Smooth muscle cell (in vitro differentiated cells): ENCODE results near the gene NEK8. TPM values are rescaled to one million over a fixed set of nuclear protein-coding genes. Genes with fewer than 3 reads are reported as not detected.

Experiments used
- DNase-seq: peaks from one replicate; lab custom pipeline; 2025; ENCODE audit not compliant: unreplicated experiment; lab: John Stamatoyannopoulos, UW
- H2AFZ ChIP-seq: fragments of 200-600 bp; sonication (generic); 2 replicates; pipeline ENCODE4 v1.6.0; 2016; ENCODE audit warnings: antibody characterized with exemption, low read depth, mild to moderate bottlenecking
- H3F3A ChIP-seq: fragments of 200-600 bp; sonication (generic); 2 replicates; pipeline ENCODE4 v1.6.0; 2017; ENCODE audit warnings: antibody characterized with exemption, low read depth
- H3K27ac ChIP-seq: fragments of 200-600 bp; sonication (generic); 2 replicates; pipeline ENCODE4 v1.5.1; 2016; ENCODE audit warnings: low read depth, mild to moderate bottlenecking
- H3K27me3 ChIP-seq: fragments of 200-600 bp; sonication (generic); 2 replicates; pipeline ENCODE4 v1.6.1; 2016; ENCODE audit warnings: low read depth, mild to moderate bottlenecking
- H3K36me3 ChIP-seq: fragments of 200-600 bp; sonication (generic); 2 replicates; pipeline ENCODE4 v1.5.1; 2016; ENCODE audit warnings: low read depth
- H3K4me1 ChIP-seq: fragments of 200-600 bp; sonication (generic); 2 replicates; pipeline ENCODE4 v1.5.1; 2016; ENCODE audit warnings: low read depth
- H3K4me2 ChIP-seq: fragments of 200-600 bp; sonication (generic); 2 replicates; pipeline ENCODE4 v1.6.0; 2016; ENCODE audit warnings: mild to moderate bottlenecking
- H3K4me3 ChIP-seq: fragments of 200-600 bp; sonication (generic); 2 replicates; pipeline ENCODE4 v1.5.1; 2016; ENCODE audit warnings: mild to moderate bottlenecking
- H3K79me2 ChIP-seq: fragments of 200-600 bp; sonication (generic); 2 replicates; pipeline ENCODE4 v1.6.0; 2016; ENCODE audit warnings: low read depth, mild to moderate bottlenecking
- H3K9ac ChIP-seq: fragments of 200-600 bp; sonication (generic); 2 replicates; pipeline ENCODE4 v1.6.0; 2016; ENCODE audit warnings: low read depth
- H3K9me3 ChIP-seq: fragments of 200-600 bp; sonication (generic); replicated peaks from 2 replicates; pipeline ENCODE4 v1.5.1; 2016; ENCODE audit warnings: low read depth
- H4K20me1 ChIP-seq: fragments of 200-600 bp; sonication (generic); 2 replicates; pipeline ENCODE4 v1.6.0; 2016; ENCODE audit warnings: low read depth
- WGBS: methylation state at CpG from one replicate; pipeline ENCODE4 v1.1.7; 2016; ENCODE audit warnings: low lambda C conversion rate; 5-methylcytosine and 5-hydroxymethylcytosine counted together
- polyA plus RNA-seq: library from polyadenylated mRNA; unstranded; fragments of >200 nt; fragmentation: Nextera tagmentation; extraction: Ambion mirVana; gene quantifications from 2 replicates; pipeline ENCODE4 v1.2.1, GENCODE V29; 2016
- total RNA-seq: library from RNA; depleted of rRNA; stranded (reverse); fragments of >200 nt; gene quantifications from 2 replicates; pipeline ENCODE4 v1.2.3, GENCODE V29; 2014
- TF ChIP-seq, protein P1 (sequence below): fragments of 200-600 bp; sonication (generic); IDR thresholded peaks from 2 replicates; pipeline ENCODE4 v1.5.1; 2017; ENCODE audit warnings: borderline replicate concordance, mild to moderate bottlenecking, antibody characterized with exemption; ENCODE audit not compliant: insufficient read depth, poor library complexity, severe bottlenecking

The NEK8 gene
- total and polyA plus RNA-seq, 2 experiments from 2014 or later, result 2.8 to 4.6 TPM

DNA sequence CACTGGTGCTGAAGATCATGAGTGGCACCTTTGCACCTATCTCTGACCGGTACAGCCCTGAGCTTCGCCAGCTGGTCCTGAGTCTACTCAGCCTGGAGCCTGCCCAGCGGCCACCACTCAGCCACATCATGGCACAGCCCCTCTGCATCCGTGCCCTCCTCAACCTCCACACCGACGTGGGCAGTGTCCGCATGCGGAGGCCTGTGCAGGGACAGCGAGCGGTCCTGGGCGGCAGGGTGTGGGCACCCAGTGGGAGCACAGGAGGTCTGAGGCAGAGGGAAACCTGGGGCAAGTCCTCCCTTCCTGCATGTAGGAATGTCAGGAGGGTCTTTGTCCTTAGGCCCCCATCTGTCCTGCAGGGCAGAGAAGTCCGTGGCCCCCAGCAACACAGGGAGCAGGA, 8.7 kb downstream of the NEK8 start:
- no peak overlapping the region for H3K9ac ChIP-seq

DNA sequence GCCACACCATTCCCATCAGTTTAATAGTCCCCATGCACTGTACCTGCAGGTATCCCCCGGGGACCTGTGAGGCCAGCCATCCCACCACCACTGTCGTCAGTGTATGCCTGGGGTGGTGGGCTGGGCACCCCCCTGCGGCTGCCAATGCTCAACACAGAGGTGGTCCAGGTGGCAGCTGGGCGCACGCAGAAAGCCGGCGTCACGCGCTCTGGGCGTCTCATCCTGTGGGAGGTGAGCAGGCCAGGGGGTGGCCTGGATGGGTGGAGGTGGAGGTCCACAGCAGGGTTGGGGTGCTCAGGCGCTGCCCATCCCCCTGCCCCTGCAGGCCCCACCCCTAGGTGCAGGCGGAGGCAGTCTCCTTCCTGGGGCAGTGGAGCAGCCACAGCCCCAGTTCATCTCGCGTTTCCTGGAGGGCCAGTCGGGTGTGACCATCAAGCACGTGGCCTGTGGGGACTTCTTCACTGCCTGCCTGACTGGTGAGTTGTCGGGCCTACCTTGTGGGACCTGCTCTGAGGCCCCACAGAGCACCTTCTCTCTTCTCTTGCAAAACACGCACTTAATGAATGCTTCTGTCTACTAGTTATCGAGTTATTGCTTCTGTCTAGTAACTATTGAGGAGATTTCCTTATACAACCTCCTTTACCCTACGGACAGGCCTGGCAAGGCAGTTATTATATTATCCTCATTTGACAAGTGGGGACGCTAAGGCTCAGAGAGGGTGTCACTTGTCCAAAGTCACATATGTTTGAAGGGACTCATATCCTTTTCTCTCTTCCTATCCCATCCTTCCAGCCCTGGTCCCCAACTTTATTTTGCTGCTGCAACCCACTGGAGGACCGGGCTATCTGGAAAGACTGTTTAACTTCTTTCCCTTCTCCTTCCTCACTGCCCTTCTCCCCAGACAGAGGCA, 9.4 kb downstream of the NEK8 start:
- no peak overlapping the region for H3K9ac ChIP-seq
- DNase-seq, result no peak
- no peaks in the 10 kb centered on the region for H3K36me3 ChIP-seq
- no peaks in the 10 kb centered on the region for H3F3A ChIP-seq
- no peaks in the 10 kb centered on the region for H3K9me3 ChIP-seq
- no peak overlapping the region for H3K4me3 ChIP-seq
- H4K20me1 ChIP-seq, result no peaks in the 10 kb centered on the region
- no peak overlapping the region for H2AFZ ChIP-seq
- 89% methylated on average over 22 of the region's 22 CpGs for WGBS
- H3K4me2 ChIP-seq, result no peak overlapping the region
- H3K4me1 ChIP-seq, result peaks cover 4% of the 10 kb centered on the region
- no peaks in the 10 kb centered on the region for H3K27me3 ChIP-seq
- TF ChIP-seq, protein P1, sequence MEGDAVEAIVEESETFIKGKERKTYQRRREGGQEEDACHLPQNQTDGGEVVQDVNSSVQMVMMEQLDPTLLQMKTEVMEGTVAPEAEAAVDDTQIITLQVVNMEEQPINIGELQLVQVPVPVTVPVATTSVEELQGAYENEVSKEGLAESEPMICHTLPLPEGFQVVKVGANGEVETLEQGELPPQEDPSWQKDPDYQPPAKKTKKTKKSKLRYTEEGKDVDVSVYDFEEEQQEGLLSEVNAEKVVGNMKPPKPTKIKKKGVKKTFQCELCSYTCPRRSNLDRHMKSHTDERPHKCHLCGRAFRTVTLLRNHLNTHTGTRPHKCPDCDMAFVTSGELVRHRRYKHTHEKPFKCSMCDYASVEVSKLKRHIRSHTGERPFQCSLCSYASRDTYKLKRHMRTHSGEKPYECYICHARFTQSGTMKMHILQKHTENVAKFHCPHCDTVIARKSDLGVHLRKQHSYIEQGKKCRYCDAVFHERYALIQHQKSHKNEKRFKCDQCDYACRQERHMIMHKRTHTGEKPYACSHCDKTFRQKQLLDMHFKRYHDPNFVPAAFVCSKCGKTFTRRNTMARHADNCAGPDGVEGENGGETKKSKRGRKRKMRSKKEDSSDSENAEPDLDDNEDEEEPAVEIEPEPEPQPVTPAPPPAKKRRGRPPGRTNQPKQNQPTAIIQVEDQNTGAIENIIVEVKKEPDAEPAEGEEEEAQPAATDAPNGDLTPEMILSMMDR, result no peak
- H3K79me2 ChIP-seq, result no peaks in the 10 kb centered on the region
- H3K27ac ChIP-seq, result no peak overlapping the region

More for the DNA sequence above, 8.7 kb downstream of the NEK8 start:
- no peaks in the 10 kb centered on the region for H3F3A ChIP-seq
- no peaks in the 10 kb centered on the region for H3K4me1 ChIP-seq
- whole genome bisulfite sequencing, result 98% methylated on average over 12 of the region's 12 CpGs
- H2AFZ ChIP-seq, result no peak overlapping the region
- H3K27me3 ChIP-seq, result no peaks in the 10 kb centered on the region
- H3K4me3 ChIP-seq, result no peak overlapping the region
- no peak overlapping the region for H3K27ac ChIP-seq
- no peak for DNase-seq
- H3K36me3 ChIP-seq, result no peaks in the 10 kb centered on the region
- H4K20me1 ChIP-seq, result no peaks in the 10 kb centered on the region
- TF ChIP-seq, protein P1, result no peak
- H3K9me3 ChIP-seq, result no peaks in the 10 kb centered on the region
- no peak overlapping the region for H3K4me2 ChIP-seq
- no peaks in the 10 kb centered on the region for H3K79me2 ChIP-seq

DNA sequence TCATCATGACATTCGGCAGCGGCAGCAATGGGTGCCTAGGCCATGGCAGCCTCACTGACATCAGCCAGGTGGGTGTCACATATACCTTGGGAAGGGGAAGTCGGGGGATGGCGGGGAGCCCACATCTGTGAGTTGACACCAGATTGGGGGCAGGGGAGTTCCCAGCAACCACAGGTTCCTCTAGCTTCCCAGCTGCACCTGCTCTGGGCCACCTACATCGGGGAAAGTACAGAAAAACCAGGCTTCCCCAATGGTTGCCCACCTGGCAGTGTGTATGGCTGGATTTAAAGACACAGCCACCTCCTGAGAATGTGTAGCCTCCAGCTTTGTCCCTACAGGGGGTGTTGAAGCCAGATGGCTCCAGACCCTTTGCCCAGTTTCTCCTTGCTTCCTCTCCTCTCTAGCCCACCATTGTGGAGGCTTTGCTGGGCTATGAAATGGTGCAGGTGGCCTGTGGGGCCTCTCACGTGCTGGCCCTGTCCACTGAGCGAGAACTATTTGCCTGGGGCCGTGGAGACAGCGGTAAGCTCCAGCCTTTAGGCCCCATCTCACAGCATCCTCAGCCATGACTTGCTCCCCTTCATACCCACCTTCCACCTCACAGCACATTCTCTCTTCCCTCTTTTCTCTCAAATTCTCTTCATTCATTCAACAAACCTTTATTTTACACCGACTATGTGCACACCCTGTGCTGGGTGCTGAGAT, 10.2 kb downstream of the NEK8 start:
- Histone ChIP-seq H3K79me2 (no peaks in the 10 kb centered on the region), H3K27ac (no peak overlapping the region), H3K9me3 (no peaks in the 10 kb centered on the region), H3K4me2 (no peak overlapping the region), H3K9ac (no peak overlapping the region), H2AFZ (no peak overlapping the region), H3K4me1 (peaks cover 4% of the 10 kb centered on the region), H4K20me1 (no peaks in the 10 kb centered on the region), H3K27me3 (no peaks in the 10 kb centered on the region), H3K36me3 (no peaks in the 10 kb centered on the region), H3F3A (no peaks in the 10 kb centered on the region), H3K4me3 (no peak overlapping the region)
- TF ChIP-seq, protein P1, result no peak
- 92% methylated on average over 10 of the region's 10 CpGs for WGBS
- no peak for DNase-seq
